Measurements from ENCODE around the gene FUT8. TPM values are rescaled to one million over a fixed set of nuclear protein-coding genes. Genes with fewer than 3 reads are reported as not detected.

FUT8 gene
- total and polyA plus RNA-seq, 7 donors: 3.2 to 8.6 (median 5.5) TPM

DNA sequence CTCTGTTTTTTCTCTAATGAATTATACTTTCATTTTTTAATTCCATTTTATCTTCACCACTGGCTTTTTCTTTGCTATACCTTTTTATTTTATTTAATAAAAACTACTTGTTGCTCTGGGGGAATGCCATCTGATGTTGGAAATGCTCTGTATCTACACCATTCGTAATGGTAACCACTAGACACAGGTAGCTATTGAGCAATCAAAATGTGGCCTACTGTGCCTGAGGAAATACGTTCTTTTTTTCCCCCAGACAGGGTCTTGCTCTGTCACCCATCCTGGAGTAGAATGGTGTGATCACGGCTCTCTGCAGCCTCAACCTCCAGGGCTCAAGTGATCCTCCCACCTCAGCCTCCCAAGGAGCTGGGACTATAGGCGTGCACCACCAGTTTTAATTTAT, 140.2 kb downstream of the FUT8 start:
- no peak overlapping the region for H3K4me3 ChIP-seq
- WGBS, 3 donors: 89 to 95% (median 94%) methylated on average over 4 of the region's 4 CpGs
- ATAC-seq (no peak), DNase-seq (no peak)
- TF ChIP-seq, protein P1, sequence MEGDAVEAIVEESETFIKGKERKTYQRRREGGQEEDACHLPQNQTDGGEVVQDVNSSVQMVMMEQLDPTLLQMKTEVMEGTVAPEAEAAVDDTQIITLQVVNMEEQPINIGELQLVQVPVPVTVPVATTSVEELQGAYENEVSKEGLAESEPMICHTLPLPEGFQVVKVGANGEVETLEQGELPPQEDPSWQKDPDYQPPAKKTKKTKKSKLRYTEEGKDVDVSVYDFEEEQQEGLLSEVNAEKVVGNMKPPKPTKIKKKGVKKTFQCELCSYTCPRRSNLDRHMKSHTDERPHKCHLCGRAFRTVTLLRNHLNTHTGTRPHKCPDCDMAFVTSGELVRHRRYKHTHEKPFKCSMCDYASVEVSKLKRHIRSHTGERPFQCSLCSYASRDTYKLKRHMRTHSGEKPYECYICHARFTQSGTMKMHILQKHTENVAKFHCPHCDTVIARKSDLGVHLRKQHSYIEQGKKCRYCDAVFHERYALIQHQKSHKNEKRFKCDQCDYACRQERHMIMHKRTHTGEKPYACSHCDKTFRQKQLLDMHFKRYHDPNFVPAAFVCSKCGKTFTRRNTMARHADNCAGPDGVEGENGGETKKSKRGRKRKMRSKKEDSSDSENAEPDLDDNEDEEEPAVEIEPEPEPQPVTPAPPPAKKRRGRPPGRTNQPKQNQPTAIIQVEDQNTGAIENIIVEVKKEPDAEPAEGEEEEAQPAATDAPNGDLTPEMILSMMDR (IDR thresholded peaks at IDR 0.05): no peak
- no peaks in the 10 kb centered on the region for H3K36me3 ChIP-seq (ENCODE audit: insufficient read depth in 1 of 2, low read depth in 1 of 2)
- H3K9me3 ChIP-seq: peaks cover 3% of the 10 kb centered on the region
- H3K27ac ChIP-seq: no peak overlapping the region
- H3K4me1 ChIP-seq: no peaks in the 10 kb centered on the region
- intact Hi-C loops (cut with DNase I): no loop called here
- no peaks in the 10 kb centered on the region for H3K27me3 ChIP-seq (ENCODE audit: insufficient read depth in 3 of 3, low read length in 2 of 3)

DNA sequence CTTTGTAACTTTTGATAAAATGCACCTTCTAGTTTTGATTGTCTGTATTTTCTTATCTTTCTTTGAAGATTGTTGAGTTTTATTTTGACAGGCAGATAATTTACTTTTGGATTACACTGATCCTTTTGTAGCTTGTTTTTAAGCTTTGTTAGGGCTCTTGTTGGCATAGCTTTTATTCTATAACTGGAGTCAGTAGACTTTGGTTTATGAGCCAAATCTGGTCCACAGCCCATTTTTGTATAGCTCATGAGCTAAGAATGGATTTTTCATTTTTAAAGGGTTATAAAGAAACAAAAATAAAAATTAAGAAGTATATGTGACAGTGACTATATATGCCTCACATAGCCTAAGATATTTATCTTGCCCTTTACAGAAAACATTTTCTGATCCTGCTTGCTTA, 142.3 kb downstream of the FUT8 start:
- no peaks in the 10 kb centered on the region for H3K36me3 ChIP-seq (ENCODE audit: insufficient read depth in 1 of 2, low read depth in 1 of 2)
- ATAC-seq (no peak), DNase-seq (no peak)
- H3K27ac ChIP-seq: no peak overlapping the region
- H3K27me3 ChIP-seq (ENCODE audit: insufficient read depth in 3 of 3, low read length in 2 of 3): no peaks in the 10 kb centered on the region
- intact Hi-C loops (cut with DNase I): no loop called here
- no peaks in the 10 kb centered on the region for H3K4me1 ChIP-seq
- TF ChIP-seq, protein P1 (IDR thresholded peaks at IDR 0.05): no peak
- peaks cover 3% of the 10 kb centered on the region for H3K9me3 ChIP-seq
- no peak overlapping the region for H3K4me3 ChIP-seq

DNA sequence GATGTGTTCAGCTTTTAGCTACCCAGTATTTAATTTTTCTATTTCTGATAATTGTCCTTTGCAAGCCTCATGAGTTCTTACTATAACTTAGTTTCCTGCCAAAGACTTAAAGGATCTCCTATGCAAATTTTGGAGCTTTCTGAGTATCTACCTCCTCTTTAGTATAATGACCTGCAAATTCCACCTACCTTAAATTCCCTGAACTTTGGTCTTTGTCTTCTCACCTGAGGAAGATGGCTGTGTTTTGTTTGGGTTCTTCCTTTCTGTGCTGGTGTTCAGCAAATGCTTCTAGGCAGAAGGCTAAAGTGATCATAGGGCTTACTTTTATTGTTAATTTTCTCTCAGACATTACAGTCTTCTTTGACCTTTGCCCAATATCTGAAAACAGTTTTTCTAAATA, 142.8 kb downstream of the FUT8 start:
- intact Hi-C loops (cut with DNase I): no loop called here
- ATAC-seq: no peak
- H3K27me3 ChIP-seq (ENCODE audit: insufficient read depth in 3 of 3, low read length in 2 of 3): no peaks in the 10 kb centered on the region
- TF ChIP-seq, protein P1 (IDR thresholded peaks at IDR 0.05): no peak
- H3K4me1 ChIP-seq: no peaks in the 10 kb centered on the region
- peaks cover 3% of the 10 kb centered on the region for H3K9me3 ChIP-seq
- H3K4me3 ChIP-seq: no peak overlapping the region
- H3K36me3 ChIP-seq (ENCODE audit: insufficient read depth in 1 of 2, low read depth in 1 of 2): no peaks in the 10 kb centered on the region
- H3K27ac ChIP-seq: no peak overlapping the region
- no peak for DNase-seq

DNA sequence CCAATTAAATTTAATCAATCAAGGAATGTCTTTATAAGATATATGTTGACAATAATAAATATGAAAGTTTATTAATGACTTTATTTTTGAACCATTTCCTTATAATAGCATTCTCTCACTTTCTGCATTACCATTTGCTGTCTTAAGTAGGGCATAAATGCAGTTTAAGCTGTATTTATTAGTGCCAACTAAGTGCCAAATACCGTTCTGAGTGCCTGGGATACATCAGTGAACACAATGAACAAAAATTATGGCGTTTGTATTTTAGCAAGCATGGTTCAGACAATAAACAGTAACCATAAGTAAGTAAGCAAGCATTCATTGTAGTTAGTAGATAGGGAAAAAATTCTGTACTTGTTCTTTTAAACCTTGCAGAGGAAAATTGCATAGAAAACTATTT, 145.8 kb downstream of the FUT8 start:
- Histone ChIP-seq H3K4me1 (no peaks in the 10 kb centered on the region), H3K36me3 (ENCODE audit: insufficient read depth in 1 of 2, low read depth in 1 of 2) (no peaks in the 10 kb centered on the region), H3K9me3 (peaks cover 3% of the 10 kb centered on the region), H3K27me3 (ENCODE audit: insufficient read depth in 3 of 3, low read length in 2 of 3) (no peaks in the 10 kb centered on the region), H3K4me3 (no peak overlapping the region), H3K27ac (no peak overlapping the region)
- TF ChIP-seq, protein P1 (IDR thresholded peaks at IDR 0.05): no peak
- 59 to 71% (median 69%) methylated on average over 2 of the region's 2 CpGs for WGBS, 3 donors
- ATAC-seq: no peak
- no peak for DNase-seq
- intact Hi-C loops (cut with DNase I): no loop called here

DNA sequence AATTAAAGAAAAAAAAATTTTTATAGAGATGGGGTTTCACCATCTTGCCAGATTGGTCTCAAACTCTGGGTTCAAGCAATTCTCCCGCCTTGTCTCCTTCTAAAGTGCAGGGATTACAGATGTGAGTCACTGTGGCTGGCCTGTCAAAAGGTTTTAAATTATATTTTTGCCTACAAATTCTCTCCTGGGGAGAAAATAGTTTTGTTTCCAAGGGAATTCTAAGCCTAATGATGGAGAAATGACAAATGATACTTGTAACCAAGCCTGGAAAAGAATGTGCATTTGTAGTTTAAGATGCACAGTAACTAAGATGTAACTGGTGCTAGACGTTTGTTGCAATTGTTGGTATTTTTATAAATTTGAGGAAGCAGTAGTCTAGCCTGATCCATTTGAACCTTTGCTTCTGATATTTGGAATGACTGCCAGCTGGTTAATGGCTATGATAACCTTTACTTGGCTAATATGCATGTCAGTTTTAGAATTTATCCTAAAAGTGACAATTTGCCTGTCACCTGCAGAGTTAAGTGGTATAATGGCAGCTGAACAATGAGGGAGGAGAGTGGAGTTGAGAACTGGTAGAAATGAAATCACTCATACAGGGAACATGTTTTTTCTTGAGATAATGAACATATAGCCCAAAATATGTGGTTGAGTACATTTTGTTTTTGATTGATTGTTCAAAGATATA, 148.0 kb downstream of the FUT8 start:
- Histone ChIP-seq H3K9me3 (no peaks in the 10 kb centered on the region), H3K4me3 (no peak overlapping the region), H3K27ac (no peak overlapping the region), H3K4me1 (no peaks in the 10 kb centered on the region), H3K27me3 (ENCODE audit: insufficient read depth in 3 of 3, low read length in 2 of 3) (no peaks in the 10 kb centered on the region), H3K36me3 (ENCODE audit: insufficient read depth in 1 of 2, low read depth in 1 of 2) (no peaks in the 10 kb centered on the region)
- ATAC-seq: no peak
- intact Hi-C loops (cut with DNase I): no loop called here
- TF ChIP-seq, protein P1 (IDR thresholded peaks at IDR 0.05): no peak
- WGBS, 3 donors: 53 to 59% (median 57%) methylated on average over 2 of the region's 2 CpGs
- DNase-seq: no peak
